SK-N-SH (cell line): ENCODE measurements around the gene TLCD4.

Experiments
- CTCF ChIP-seq: fragments of 200-600 bp; sonication (generic); IDR thresholded peaks from 2 replicates; pipeline ENCODE4 v1.6.1; 2017; ENCODE audit warnings: antibody characterized with exemption, mild to moderate bottlenecking, moderate library complexity
- EP300 ChIP-seq, 2 experiments: IDR thresholded peaks; 2 replicates each; pipeline versions ENCODE4 v1.4.0 to v1.6.1; 2012; ENCODE audit warnings: borderline replicate concordance in 1 of 2, low read depth in 1 of 2, low read length in 1 of 2
- GABPA ChIP-seq: IDR thresholded peaks from 2 replicates; pipeline ENCODE4 v1.4.0; 2012; ENCODE audit warnings: low read depth, mild to moderate bottlenecking
- RAD21 ChIP-seq: IDR thresholded peaks from 2 replicates; pipeline ENCODE4 v1.6.1; 2012; ENCODE audit warnings: mild to moderate bottlenecking, low read length
- REST ChIP-seq: IDR thresholded peaks from 2 replicates; pipeline ENCODE4 v1.6.1; 2012; ENCODE audit warnings: mild to moderate bottlenecking, low read depth, low read length, moderate library complexity
- SMC3 ChIP-seq: IDR thresholded peaks from 2 replicates; pipeline ENCODE4 v1.6.1; 2012; ENCODE audit warnings: low read depth, low read length, improper control_type of control experiment
- TAF1 ChIP-seq: IDR thresholded peaks from 2 replicates; pipeline ENCODE4 v1.6.1; 2012; ENCODE audit warnings: low read depth, mild to moderate bottlenecking, low read length, moderate library complexity, borderline replicate concordance
- YY1 ChIP-seq: IDR thresholded peaks from 2 replicates; pipeline ENCODE4 v1.4.0; 2012; ENCODE audit warnings: low read depth, mild to moderate bottlenecking
- ZBTB33 ChIP-seq: IDR thresholded peaks from 2 replicates; pipeline ENCODE4 v1.4.0; 2012; ENCODE audit warnings: low read depth, borderline replicate concordance

GRCh38 chr1:95139039-95139438 lies 21.9 kb downstream of the TLCD4 start:
- TF ChIP-seq EP300 (IDR thresholded peaks at IDR 0.05; ENCODE audit: borderline replicate concordance in 1 of 2, low read depth in 1 of 2, low read length in 1 of 2) (no peak), CTCF (no peak), ZBTB33 (no peak), SMC3 (no peak), YY1 (no peak), RAD21 (no peak), REST (no peak), TAF1 (no peak), GABPA (no peak)
